Pons (tissue), 1 donor: ENCODE measurements around the gene TICRR.
"Not testable (repeated sequence)": the region's sequence is repeated elsewhere in the genome, so short reads cannot be mapped to it uniquely, and the experiment has no call there.

Experiments used
- DNase-seq: peaks from one replicate; pipeline ENCODE4 v3.0.0-alpha.2; 2016; ENCODE audit warnings: low spot score

The TICRR gene

DNA sequence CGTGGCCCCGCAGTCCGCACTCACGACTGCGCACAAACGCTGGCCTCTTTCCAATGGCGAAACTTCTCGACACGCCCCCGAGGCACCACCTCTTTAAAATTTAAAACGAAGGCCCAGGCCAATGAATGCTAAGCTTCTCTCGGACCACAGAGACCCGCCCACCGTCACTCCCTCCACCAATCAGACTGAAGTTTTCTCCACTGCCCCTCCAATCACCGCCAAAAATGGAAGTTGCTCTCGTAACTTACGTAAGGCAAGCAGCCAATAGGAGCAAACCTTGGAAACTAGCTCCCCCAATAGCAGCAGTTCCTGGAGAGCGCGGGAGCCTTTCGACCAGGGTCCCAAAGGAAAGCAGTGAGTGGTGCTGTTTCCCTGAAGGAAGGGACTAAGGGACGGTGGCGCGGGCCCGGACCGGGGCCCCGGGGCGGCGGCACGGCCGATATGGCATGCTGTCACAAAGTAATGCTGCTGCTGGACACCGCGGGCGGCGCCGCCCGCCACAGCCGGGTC is at the start of gene TICRR:
TICRR (plus strand) TSS at position 324 of the 510 bp plus-strand sequence; CDS start at position 442, 118 bp downstream.
- DNase-seq, result peak; percentile 99

- no peak for DNase-seq
These were observed 49.1 kb upstream of the TICRR start for GRCh38 chr15:89526181-89526580.

DNA sequence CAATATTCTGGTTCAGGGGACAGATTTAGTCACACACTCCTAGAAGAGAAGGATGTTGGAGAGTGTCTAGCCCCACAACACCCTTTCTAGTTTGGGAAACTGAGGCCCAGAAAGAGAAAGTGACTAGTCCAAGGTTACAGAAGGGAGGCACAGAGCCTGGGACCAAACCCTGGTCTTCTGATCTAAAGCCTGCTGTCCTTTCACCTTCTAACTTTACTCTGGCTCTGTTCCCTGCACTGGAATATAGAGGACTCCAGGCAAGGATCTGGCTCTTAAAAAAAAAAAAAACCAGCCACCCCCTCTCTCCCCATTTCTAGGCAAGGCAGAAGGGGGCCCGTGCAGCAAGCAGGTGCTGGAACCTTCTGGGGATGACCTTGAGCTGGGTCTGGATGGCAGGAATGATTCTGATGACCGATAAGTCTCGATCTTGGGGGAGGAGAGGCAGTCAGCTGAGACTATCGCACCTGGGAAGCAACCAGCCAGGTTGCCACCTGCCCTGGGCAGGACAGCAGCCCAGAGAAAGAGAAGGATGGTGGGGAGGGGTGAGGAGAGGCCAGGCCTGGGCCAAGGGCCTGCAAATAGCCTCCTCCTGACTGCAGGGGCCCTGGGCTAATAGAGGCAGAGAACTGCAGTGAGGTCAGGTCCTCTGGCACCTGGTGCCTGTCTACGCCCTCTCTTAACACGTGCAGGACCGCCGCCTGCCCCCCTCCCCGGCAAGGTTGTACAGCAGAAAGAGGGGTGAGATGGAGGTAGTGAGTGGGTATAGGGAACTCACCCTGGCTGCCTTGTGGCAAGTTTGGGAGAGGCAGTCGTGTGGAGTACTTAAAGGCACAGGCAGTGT is 48.4 kb upstream of the TICRR start:
- DNase-seq, result no peak

GRCh38 chr15:89528757-89529352 is 46.4 kb upstream of the TICRR start:
- no peak for DNase-seq

- no peak for DNase-seq
These were observed 44.3 kb upstream of the TICRR start for GRCh38 chr15:89530976-89531375.

- no peak for DNase-seq
These were observed 43.3 kb upstream of the TICRR start for GRCh38 chr15:89531796-89532537.

- no peak for DNase-seq
These were observed 41.3 kb upstream of the TICRR start for GRCh38 chr15:89533861-89534544.

DNA sequence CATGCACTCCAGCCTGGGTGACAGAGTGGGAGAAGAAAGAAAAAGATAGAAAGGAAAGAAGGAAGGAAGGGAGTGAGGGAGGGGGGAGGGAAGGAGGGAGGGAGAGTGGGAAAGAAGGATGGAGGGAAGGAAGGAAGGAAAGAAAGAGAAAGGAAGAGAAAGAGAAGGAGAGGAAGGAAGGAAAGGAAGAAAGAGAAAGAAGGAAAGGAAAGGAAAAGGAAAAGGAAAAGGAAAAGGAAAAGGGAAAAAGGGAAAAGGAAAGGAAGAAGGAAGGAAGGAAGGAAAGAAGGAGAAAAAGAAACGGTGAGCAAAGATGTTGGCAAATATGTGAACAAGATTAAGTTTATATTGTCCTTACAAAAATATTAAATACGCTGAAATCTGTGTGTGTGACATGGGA is 36.2 kb upstream of the TICRR start:
- DNase-seq, result no peak

DNA sequence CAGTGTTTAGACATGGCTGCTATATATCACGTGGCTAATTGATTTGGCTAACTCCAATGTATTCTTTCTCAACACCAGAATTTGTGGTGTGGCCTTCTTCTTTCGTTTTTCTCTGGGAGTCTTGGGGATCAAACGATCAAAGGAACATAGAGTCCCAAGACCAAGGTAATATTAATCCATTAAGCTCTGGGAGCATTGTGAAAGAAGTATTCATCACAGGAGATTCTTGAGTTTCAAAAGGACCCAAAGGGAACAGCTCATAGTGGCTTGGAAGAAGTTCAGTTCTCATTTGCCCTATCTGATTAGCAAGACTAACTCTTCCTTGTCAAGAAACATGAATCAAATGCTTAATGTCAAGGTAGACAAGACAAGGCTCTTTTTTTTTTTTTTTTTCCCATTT is 32.9 kb upstream of the TICRR start:
- no peak for DNase-seq

DNA sequence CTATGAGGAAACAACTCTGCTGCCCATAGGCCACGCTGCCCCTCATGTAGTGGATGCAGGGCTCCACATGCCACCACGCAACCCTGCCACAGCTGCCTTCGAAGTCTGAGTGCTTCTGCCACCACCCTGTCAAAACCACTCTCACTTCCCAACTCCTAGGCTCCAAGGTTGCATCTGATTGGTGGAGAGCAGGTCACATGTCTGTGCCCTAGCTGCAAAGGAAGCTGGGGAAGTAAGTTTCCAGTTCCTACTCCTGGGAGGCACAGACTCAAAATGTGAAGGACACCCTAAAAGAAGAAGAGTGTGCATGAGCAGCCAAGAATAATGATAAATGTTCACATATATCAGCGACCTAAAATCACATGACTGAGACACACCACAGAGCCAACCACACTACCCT is 31.9 kb upstream of the TICRR start:
- no peak for DNase-seq

DNA sequence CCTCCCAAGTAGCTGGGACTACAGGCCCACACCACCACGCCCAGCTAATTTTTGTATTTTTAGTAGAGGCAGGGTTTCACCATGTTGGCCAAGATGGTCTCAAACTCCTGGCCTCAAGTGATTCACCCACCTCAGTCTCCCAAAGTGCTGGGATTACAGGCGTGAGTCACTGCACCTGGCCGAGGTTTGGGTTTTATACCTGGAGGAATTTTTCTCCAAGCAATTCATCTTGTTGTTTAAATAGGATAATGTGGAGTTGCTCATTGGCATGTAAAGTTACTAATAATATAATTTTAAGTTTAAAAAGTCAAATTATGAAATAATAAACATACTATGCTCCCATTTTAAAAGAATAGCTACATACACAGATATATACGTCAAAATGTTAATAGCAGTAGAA is 26.1 kb upstream of the TICRR start:
- DNase-seq, result not testable (repeated sequence)

- no peak for DNase-seq
These were observed 24.8 kb upstream of the TICRR start for GRCh38 chr15:89550427-89550826.

GRCh38 chr15:89551550-89551949 is 23.7 kb upstream of the TICRR start:
- DNase-seq, result no peak

DNA sequence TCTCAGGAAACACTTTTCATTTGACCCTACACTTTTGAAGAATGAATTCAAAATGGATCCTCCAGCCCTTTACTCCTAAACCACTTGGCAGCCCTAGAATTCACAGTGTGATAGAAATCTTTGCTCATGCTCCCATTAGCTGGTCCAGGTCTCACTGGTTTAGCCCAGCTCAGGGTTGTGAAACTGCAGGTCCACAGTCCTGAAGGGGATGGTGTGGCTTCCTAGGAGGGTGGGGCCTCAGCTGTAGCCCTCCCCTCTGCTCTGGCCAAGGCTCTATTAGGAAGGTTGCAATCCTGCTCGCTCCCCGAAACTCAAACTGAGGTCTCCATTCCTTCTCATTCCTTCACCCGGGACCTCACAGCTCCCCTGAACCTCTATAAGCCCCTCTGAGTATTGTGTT is 21.6 kb upstream of the TICRR start:
- no peak for DNase-seq

DNA sequence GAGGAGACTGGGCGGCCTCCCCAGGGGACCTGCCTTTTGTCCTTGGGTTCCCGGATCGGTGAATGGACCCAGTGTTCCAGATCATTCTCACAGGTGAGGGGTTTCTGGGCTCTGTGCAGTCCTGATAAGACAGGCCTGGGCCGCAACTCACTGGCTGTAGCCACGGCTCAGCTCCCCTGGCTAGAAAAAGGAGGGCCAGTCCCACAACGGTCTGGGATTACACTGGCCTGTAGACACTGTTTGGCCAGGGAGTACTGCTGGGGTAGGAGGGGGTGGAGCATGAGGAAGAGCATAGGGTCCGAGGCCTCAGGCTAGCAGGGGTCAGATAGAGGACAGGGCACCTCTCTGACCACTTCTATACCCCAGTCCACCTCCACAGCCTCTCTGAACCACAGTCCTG is 21.0 kb upstream of the TICRR start:
- no peak for DNase-seq

- DNase-seq, result no peak
These were observed 19.5 kb upstream of the TICRR start for GRCh38 chr15:89555768-89556167.

GRCh38 chr15:89556413-89557262 is 18.6 kb upstream of the TICRR start:
- DNase-seq, result peak; percentile 63

DNA sequence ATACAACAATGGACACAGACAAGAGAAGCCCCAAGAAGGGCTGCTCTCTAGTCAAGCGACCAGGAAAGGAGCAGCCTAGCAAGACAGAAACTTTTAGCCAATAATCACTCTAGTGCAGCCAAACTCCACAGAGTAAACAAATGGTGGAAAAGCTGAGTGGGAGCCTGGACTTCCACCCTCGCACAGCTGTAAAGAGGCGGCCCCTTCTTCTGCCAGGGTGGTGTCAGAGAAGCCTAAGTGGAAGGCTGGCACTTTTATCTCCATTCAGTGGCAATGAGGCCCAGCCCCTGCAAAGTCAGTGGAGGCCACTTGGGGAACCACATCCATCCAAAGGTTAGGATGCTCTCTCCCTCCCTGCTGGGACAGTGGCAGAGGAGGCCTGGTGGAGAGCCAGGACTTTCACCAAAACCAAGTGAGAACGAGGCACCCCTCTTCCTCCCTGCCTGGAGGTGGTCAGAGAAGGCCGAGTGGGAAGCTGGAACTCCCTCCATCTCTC is 15.5 kb upstream of the TICRR start:
- DNase-seq, result no peak

GRCh38 chr15:89566181-89566580 is 9.1 kb upstream of the TICRR start:
- DNase-seq, result no peak

GRCh38 chr15:89566621-89567294 is 8.5 kb upstream of the TICRR start:
- no peak for DNase-seq
